ENCODE data around the gene MORN1. TPM values are rescaled to one million over a fixed set of nuclear protein-coding genes. Genes with fewer than 3 reads are reported as not detected.

The MORN1 gene
- total RNA-seq, 1 donor from 2014 or later, result 8.4 TPM

- ATAC-seq, result no peak
Measured at GRCh38 chr1:2384941-2385481, 6.3 kb downstream of the MORN1 start.

GRCh38 chr1:2384130-2384860 is 7.1 kb downstream of the MORN1 start:
- no peak for ATAC-seq

GRCh38 chr1:2383576-2383975 is 7.8 kb downstream of the MORN1 start:
- ATAC-seq, result no peak

GRCh38 chr1:2382621-2383361 is 8.6 kb downstream of the MORN1 start:
- peak; percentile 27 for ATAC-seq

GRCh38 chr1:2381741-2382620 is 9.4 kb downstream of the MORN1 start:
- ATAC-seq, result peak; percentile 86

GRCh38 chr1:2380816-2381591 is 10.3 kb downstream of the MORN1 start:
- ATAC-seq, result no peak

GRCh38 chr1:2379733-2380404 is 11.5 kb downstream of the MORN1 start:
- no peak for ATAC-seq

GRCh38 chr1:2378956-2379732 is 12.2 kb downstream of the MORN1 start:
- ATAC-seq, result no peak

GRCh38 chr1:2378441-2378851 is 12.9 kb downstream of the MORN1 start:
- no peak for ATAC-seq

GRCh38 chr1:2377751-2378440 is 13.5 kb downstream of the MORN1 start:
- no peak for ATAC-seq

GRCh38 chr1:2376931-2377672 is 14.3 kb downstream of the MORN1 start:
- no peak for ATAC-seq

GRCh38 chr1:2376261-2376741 is 15.1 kb downstream of the MORN1 start:
- ATAC-seq, result no peak

GRCh38 chr1:2375923-2376260 is 15.5 kb downstream of the MORN1 start:
- no peak for ATAC-seq

- no peak for ATAC-seq
Measured at GRCh38 chr1:2375246-2375922, 16.0 kb downstream of the MORN1 start.

GRCh38 chr1:2374252-2375155 is 16.9 kb downstream of the MORN1 start:
- no peak for ATAC-seq

- ATAC-seq, result peak; percentile 2
Measured at GRCh38 chr1:2373551-2374251, 17.7 kb downstream of the MORN1 start.

All from esophagus mucosa (tissue), 1 donor.